Small intestine (tissue), 7 donors: ENCODE data around the gene TTC23. TPM values are rescaled to one million over a fixed set of nuclear protein-coding genes. Genes with fewer than 3 reads are reported as not detected.
A peak's percentile ranks its signal among the peaks of the same experiment; 100 is the strongest.

Source experiments
- DNase-seq, 2 donors: peaks; one replicate each; pipeline versions ENCODE4 v3.0.0 to v3.0.0-alpha.2; 2013
- FAIRE-seq: peaks from 2 replicates; lab custom pipeline; 2012; peaks lifted over from hg19 to GRCh38; lab: Jason Lieb, UNC
- H3K27ac ChIP-seq, 3 donors: one replicate each; pipeline ENCODE4 v1.5.1; 2013; ENCODE audit warnings: low read length in 2 of 3, mild to moderate bottlenecking in 2 of 3, control low read depth in 1 of 3, inconsistent platforms in 1 of 3, low read depth in 1 of 3, moderate library complexity in 1 of 3
- H3K27me3 ChIP-seq, 3 donors: one replicate each; pipeline ENCODE4 v1.6.1; 2013; ENCODE audit warnings: low read length in 3 of 3, inconsistent platforms in 1 of 3; ENCODE audit not compliant: control insufficient read depth in 3 of 3, insufficient read depth in 3 of 3
- H3K36me3 ChIP-seq, 3 donors: one replicate each; pipeline ENCODE4 v1.6.1; 2013; ENCODE audit warnings: low read length in 3 of 3, inconsistent platforms in 1 of 3, low read depth in 1 of 3, mild to moderate bottlenecking in 1 of 3, moderate library complexity in 1 of 3; ENCODE audit not compliant: control insufficient read depth in 3 of 3, insufficient read depth in 2 of 3
- H3K4me1 ChIP-seq, 3 donors: one replicate each; pipeline ENCODE4 v1.6.1; 2013; ENCODE audit warnings: low read length in 2 of 3, inconsistent platforms in 1 of 3, low read depth in 1 of 3, mild to moderate bottlenecking in 1 of 3, moderate library complexity in 1 of 3; ENCODE audit not compliant: control insufficient read depth in 3 of 3, insufficient read depth in 2 of 3
- H3K4me3 ChIP-seq, 3 donors: one replicate each; pipeline ENCODE4 v1.5.1; 2013; ENCODE audit warnings: low read length in 3 of 3, control low read depth in 1 of 3, inconsistent platforms in 1 of 3, low read depth in 1 of 3, mild to moderate bottlenecking in 1 of 3, moderate library complexity in 1 of 3
- H3K9me3 ChIP-seq, 2 donors: one replicate each; pipeline ENCODE4 v1.6.1; 2013; ENCODE audit warnings: low read depth in 1 of 2, low read length in 1 of 2; ENCODE audit not compliant: control insufficient read depth in 2 of 2, insufficient read depth in 1 of 2
- WGBS, 3 donors: extraction: QIAGEN DNeasy Blood & Tissue Kit; methylation state at CpG; one replicate each; pipeline ENCODE4 v1.1.7; 2013; 5-methylcytosine and 5-hydroxymethylcytosine counted together
- polyA plus RNA-seq, 4 donors: library from polyadenylated mRNA; stranded (reverse) in 3 of 4; unstranded in 1 of 4; fragments of 200-250 nt in 3 of 4; fragments of 120-200 nt in 1 of 4; gene quantifications; one replicate each; pipeline versions ENCODE4 v1.2.1 to v1.2.3, GENCODE V29; 2013
- donor health status: healthy with polysubstance abuse.
- donor health status: control.
- donor health status: control.
- donor health status: Bipolar disorder and iron deficiency.
- donor health status: healthy.

Gene TTC23
- polyA plus RNA-seq, 4 donors = 3.6 to 17.2 (median 6.3) TPM

DNA sequence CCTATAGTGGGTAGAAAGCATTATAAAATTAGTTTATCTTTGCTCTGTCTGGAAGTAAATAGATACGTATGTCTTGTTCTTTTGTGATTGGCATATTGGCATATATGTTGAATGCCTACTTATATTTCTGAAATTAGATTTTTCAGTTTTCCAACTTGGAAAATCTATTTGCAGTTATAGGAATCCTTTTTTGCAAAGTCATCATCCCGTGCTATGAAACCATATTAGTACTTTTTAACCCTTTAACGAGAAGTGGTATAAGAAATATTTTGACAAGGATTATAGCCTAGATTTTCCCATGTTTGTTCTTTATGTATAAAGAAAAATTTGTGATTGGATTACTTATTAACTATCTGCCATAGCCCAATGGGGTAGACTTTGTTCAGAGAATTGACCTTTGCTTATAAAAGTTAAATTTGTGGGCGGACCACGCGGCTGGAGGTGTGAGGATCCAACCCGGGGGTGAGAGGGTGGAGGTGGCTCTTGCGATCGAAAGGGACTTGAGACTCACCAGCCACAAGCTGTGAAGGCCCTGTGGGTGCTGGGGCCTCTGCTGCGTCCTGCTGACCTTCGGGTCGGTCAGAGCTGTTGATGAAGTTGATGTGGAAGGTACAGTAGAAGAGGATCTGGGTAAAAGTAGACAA lies 7.8 kb upstream of the TTC23 start:
- no peak overlapping the region for H3K4me3 ChIP-seq
- peak overlapping the region; percentile 8 to 60 (median 50) for H3K27ac ChIP-seq
- 21 to 63% (median 45%) methylated on average over 12 of the region's 12 CpGs for WGBS, 3 donors
- H3K27me3 ChIP-seq = no peaks in the 10 kb centered on the region
- no peaks in the 10 kb centered on the region for H3K9me3 ChIP-seq
- H3K36me3 ChIP-seq = peaks cover 0 to 4% (median 2%) of the 10 kb centered on the region in 3 donors
- FAIRE-seq (no peak), DNase-seq (peak; percentile 79 to 92)
- H3K4me1 ChIP-seq = peaks cover 0 to 20% (median 8%) of the 10 kb centered on the region in 3 donors

DNA sequence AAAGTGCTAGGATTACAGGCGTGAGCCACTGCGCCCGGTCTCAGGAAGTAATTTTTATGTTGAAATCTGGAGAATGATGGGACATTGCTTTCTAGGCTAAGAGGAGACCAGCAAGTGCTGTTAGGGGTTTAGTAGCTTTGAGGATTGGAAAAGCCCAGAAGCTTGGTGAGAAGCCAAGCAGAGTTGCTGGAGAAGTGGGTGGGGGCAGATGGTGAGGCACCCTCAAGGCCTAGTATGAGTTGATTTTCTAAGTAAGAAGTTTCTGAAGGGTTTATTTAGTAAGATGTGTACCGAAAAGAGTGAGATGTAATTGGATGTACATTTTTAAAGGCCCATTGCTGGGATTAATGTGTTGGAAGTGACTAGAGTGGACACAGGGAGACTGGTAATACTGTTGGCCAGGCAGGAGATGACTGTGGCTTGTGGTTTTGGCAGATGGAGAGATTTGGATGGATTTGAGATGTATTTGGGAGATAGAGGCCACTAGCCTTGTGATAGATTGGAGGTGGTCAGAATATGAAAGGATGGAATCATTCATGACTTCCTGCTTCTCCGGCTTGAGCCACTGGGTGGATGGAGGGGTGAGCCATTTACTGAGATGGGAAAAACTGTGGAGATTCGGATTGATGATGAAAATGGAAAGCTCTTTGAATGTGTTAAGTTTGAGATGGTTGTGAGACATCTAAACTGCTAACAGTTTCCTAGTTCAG lies 4.2 kb upstream of the TTC23 start:
- WGBS, 3 donors = 69 to 81% (median 70%) methylated on average over 6 of the region's 6 CpGs
- Histone ChIP-seq H3K27me3 (no peaks in the 10 kb centered on the region), H3K36me3 (no peaks in the 10 kb centered on the region), H3K4me3 (no peak overlapping the region), H3K9me3 (no peaks in the 10 kb centered on the region), H3K27ac (peak overlapping the region in 2 of 3 donors; percentile 5 to 8), H3K4me1 (peaks cover 0 to 23% (median 10%) of the 10 kb centered on the region in 3 donors)
- FAIRE-seq (no peak), DNase-seq (peak in 1 of 2 donors; percentile 25)

DNA sequence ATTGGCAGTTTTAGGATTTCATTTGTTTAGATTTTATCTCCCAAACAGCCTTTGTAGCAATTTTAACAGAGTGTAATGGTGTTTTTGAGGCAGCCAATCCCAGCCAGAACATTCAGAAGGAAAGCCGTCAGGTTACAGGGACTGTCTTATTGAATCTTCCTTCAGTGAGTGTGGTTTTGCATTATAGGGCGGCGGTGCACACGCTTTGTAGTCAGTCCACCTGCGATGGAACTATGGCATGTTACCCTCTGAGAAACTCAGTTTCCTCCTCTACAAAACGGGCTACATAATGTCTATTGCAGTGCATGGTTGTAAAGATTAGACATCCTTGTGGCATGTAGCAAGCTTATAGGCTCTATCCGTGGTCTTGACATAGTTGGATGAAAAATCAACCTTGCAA lies 2.9 kb upstream of the TTC23 start:
- no peaks in the 10 kb centered on the region for H3K36me3 ChIP-seq
- H3K9me3 ChIP-seq = no peaks in the 10 kb centered on the region
- H3K27ac ChIP-seq = no peak overlapping the region
- H3K4me3 ChIP-seq = peak overlapping the region in 2 of 3 donors; percentile 83 to 87
- 22 to 51% (median 29%) methylated on average over 7 of the region's 7 CpGs for WGBS, 3 donors
- peaks cover 0 to 22% (median 10%) of the 10 kb centered on the region in 3 donors for H3K4me1 ChIP-seq
- FAIRE-seq (no peak), DNase-seq (peak; percentile 27 to 41)
- H3K27me3 ChIP-seq = no peaks in the 10 kb centered on the region

DNA sequence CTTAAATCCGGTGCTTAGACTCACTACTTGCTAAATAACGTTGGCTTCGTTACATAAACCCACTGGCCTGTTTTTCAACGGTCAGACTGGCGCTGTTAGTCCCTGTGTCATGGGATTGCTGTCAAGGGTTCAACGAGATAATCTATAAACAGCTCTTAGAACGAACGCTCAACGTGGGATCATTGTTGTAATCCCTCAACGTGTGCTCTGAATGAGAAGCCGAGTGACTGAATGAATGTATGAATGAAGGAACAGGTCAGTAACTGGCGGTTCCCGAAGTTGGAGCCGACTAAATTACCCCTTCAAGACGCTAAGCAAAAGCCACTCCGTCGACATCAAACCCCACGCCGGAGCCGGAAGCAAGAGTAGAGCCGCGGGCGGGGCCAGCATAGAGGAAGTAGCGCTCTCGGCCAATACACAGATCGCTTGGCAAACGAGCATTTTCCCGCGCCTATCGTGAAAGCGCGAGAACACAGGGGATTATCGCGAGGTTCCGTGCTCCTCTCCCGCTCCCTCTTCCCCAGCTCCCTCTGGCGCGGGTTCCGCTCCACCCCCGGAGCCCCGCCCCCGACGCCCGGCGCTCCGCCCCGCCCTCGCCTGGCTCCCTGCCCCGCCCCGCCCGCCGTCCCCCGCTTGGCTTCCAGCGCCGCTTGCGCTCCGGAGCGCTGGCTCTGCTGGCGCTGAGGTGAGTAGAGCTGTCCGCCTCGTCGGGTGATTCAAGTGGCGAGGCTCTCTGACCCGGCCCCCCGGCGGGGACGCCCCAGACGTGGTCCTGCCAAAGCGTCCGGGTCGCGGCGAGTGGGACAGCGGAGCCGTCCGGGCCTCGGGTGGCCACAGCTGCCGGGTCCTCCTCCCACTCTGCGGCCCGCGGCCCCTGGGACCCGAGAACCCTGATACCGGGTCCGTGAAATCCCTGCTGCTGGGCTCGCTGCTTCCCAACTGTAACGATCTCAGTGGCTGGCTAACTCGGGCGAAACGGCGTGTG lies 1.8 kb upstream of the TTC23 start, which contains the start of gene LRRC28:
Gene LRRC28 (plus strand): TSS at position 625 of the 985 bp plus-strand sequence. CDS start 4,477 bp downstream, outside the sequence.
- H3K4me1 ChIP-seq = peaks cover 0 to 22% (median 10%) of the 10 kb centered on the region in 3 donors
- no peaks in the 10 kb centered on the region for H3K27me3 ChIP-seq
- H3K9me3 ChIP-seq = no peaks in the 10 kb centered on the region
- FAIRE-seq (no peak), DNase-seq (peak; percentile 99)
- no peaks in the 10 kb centered on the region for H3K36me3 ChIP-seq
- peak within 1 kb of the TSS; percentile 95 to 99 (median 97) for H3K27ac ChIP-seq
- WGBS, 3 donors = 1% methylated on average over 62 to 90 of the region's 90 CpGs
- H3K4me3 ChIP-seq = peak within 1 kb of the TSS; percentile 83 to 94 (median 94)

DNA sequence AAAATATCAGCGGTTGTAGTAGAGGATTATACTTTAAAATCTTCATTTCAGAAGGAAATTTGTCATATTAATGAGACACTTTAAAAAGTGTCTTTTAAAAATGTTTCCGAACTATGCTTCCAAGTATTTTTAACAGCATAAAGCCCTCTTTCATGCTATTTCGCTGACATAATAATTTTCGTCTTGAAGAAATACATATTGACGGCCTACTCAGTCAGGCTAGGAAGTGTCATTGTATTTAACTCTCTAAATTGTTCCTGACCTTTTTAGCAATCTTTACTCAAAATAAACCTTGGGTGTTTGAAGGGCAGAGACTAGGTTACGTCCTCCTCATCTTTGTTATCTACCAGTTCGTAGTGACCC lies 1.1 kb upstream of the TTC23 start:
- no peak for DNase-seq
- FAIRE-seq = no peak
- Histone ChIP-seq H3K4me3 (peak overlapping the region; percentile 33 to 94 (median 83)), H3K36me3 (no peaks in the 10 kb centered on the region), H3K27ac (peak overlapping the region; percentile 90 to 99 (median 97)), H3K9me3 (no peaks in the 10 kb centered on the region), H3K27me3 (no peaks in the 10 kb centered on the region), H3K4me1 (peaks cover 0 to 22% (median 10%) of the 10 kb centered on the region in 3 donors)
- WGBS, 3 donors = 24 to 38% (median 27%) methylated on average over 7 of the region's 7 CpGs

DNA sequence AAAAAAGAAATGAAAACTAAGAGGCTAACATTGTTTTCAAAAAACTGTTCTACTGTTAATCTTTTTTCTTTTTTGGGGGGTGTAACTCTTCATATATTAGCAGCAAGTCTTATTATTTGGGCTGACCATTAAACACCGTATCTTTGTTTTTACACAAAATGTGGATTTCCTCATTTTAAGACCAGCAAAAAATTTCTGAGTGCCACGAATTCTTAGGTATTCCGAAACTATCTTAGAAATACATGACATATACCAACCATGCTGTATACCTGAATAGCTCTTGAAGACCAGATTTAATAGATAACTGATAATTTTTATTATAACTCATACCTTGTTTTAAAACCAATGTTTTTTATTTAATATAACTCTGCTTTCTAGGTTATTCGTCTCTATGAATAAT lies 620 bp upstream of the TTC23 start:
- no peaks in the 10 kb centered on the region for H3K27me3 ChIP-seq
- H3K4me3 ChIP-seq = peak overlapping the region in 1 of 3 donors; percentile 94
- H3K27ac ChIP-seq = peak overlapping the region in 1 of 3 donors; percentile 99
- H3K9me3 ChIP-seq = no peaks in the 10 kb centered on the region
- no peaks in the 10 kb centered on the region for H3K36me3 ChIP-seq
- DNase-seq (peak in 1 of 2 donors; percentile 21), FAIRE-seq (no peak)
- peaks cover 0 to 22% (median 10%) of the 10 kb centered on the region in 3 donors for H3K4me1 ChIP-seq
- WGBS, 3 donors = 42 to 60% (median 45%) methylated on average over 4 of the region's 4 CpGs

DNA sequence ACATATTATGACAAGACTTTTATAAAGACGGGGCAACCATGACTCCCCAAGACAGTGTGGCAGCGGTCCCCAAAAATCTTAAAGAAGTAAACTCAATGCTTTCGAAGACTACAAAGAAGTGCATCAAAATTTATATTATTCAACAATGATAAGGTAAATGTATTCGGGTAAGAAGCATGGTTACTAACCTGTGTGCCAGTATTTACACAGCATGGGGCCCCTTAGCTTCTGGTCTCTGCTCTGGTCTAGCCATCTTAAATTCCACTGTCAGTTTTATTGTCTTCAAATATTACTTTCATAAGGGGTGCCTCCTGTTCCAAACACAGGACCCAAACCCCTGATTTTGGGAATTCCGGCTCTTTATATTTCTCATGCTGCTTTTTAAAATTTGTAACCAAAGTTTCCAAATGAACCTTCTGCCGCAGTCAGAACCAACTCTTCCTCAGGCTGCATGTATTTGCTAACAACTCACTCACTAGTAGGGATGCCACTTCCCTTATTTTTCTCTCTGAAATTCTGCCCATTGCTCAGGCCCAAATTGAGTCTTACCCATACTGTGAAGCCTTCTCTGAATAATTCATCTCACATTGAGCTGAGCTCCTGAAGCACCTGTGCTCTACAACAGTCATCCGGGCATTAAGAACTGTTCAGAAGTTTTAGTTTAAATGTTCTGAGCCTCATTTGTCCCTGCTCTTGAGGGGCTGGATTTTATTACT lies 1.2 kb downstream of the TTC23 start:
- H3K27ac ChIP-seq = peak overlapping the region in 2 of 3 donors; percentile 28 to 42

More for the DNA sequence above, 1.2 kb downstream of the TTC23 start:
- no peaks in the 10 kb centered on the region for H3K27me3 ChIP-seq
- no peak for FAIRE-seq
- H3K36me3 ChIP-seq = no peaks in the 10 kb centered on the region
- peak overlapping the region in 1 of 3 donors; percentile 78 for H3K4me3 ChIP-seq
- H3K9me3 ChIP-seq = no peaks in the 10 kb centered on the region
- peak in 1 of 2 donors; percentile 41 for DNase-seq
- peaks cover 0 to 16% (median 4%) of the 10 kb centered on the region in 3 donors for H3K4me1 ChIP-seq
- WGBS, 3 donors = 52 to 74% (median 67%) methylated on average over 7 of the region's 7 CpGs
